Stimulated activated CD4-positive, alpha-beta T cell treated with anti-CD3 and anti-CD28 coated beads, Interleukin-15, amount 100 ng/mL, for 24 hours (primary cell): ENCODE measurements around the gene SDC1.

Experiments
- DNase-seq: peaks from one replicate; pipeline ENCODE4 v3.0.0-alpha.2; 2020

Gene SDC1

DNA sequence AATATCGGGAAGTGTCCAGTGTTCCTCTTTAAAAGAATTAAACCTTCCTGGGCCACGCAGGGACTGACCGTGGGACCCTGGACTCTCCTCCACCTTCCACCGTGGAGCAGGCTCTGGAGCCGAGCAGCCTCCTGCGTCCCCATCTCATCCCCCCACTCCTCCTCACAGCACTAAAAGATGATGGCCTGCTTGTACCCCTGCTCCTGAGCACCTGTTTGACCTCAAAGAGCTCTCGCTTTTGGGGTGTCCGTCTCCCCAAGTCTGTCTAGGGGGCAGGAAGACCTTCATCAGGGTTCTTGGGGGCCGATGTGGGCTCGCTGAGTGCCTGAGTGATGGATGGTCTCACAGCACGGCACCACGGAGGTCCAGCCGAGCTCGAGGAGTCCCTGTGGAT is 1.2 kb upstream of the SDC1 start:
- DNase-seq: no peak

DNA sequence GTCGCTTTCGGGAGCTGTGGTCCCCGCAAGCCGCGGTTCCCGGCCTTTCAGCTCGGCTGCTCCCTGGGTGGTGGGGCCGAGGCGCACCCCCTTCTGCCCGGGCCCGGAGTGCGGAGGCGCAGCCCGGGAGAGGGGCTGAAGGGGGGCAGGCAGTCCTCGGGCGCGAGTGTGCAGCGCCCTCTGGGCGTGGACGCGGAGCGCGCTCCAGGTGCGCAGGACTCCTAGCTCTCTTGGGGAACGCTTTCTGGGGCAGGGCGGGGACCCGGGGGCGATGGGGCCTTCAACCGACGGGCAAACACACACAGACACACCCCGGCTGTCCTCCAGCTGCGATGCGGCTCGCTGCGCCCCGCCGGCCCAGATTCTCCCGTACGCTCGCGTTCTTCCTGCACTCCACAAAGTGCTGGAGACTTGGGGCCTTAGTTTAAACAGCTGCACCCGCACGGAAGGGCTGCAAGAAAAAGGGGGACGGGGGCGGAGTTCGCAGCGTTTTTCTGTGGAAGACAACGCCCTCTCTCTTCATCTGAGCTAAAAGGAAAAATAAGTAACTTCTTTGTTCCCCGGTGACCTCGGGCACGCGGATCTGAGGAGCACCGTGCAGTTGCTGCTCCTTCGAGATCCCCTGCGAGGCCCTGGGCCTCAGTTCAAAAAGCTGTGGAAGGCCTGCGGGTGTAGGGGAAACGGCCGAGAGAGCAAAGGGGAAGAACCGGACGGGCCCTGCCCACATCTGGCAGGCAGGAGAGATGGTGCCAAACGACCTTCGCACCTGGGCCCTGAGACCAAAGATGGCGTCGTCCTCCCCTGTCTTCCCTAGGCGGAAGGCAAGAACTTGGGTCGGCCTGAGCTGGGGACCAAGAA is 593 bp upstream of the SDC1 start:
- DNase-seq: peak; percentile 68

DNA sequence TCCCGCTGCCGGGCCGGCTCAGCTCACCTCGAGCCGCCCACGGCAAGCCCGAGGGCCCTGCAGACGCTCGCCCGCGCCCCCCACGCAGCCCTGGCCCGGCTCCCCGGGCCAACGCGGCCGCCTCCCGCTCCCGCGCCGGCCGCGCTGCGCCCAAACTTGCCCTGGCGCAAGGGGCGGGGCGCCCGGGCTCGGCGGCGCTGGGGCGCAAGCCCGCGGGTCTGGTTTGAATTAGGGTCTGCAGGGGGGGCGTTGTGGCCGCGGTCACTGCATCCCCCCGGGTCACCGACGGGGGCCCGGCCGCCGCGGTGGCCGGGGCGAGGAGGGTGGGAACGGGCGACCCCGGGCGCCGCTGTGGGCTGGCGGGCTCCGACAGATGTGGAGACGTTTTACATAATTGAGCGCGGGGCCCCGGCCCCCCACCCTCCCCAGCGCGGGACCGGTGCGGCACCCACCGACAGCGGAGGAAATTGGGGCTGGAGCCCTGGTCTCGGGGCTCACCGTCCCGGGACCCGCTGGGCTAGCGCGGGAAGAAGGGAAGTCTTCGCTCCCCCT is 690 bp downstream of the SDC1 start:
- DNase-seq: no peak

GRCh38 chr2:20223407-20224163 is 1.3 kb downstream of the SDC1 start:
- DNase-seq: peak; percentile 36

- DNase-seq: no peak
Measured at GRCh38 chr2:20222769-20223406, 2.0 kb downstream of the SDC1 start.

DNA sequence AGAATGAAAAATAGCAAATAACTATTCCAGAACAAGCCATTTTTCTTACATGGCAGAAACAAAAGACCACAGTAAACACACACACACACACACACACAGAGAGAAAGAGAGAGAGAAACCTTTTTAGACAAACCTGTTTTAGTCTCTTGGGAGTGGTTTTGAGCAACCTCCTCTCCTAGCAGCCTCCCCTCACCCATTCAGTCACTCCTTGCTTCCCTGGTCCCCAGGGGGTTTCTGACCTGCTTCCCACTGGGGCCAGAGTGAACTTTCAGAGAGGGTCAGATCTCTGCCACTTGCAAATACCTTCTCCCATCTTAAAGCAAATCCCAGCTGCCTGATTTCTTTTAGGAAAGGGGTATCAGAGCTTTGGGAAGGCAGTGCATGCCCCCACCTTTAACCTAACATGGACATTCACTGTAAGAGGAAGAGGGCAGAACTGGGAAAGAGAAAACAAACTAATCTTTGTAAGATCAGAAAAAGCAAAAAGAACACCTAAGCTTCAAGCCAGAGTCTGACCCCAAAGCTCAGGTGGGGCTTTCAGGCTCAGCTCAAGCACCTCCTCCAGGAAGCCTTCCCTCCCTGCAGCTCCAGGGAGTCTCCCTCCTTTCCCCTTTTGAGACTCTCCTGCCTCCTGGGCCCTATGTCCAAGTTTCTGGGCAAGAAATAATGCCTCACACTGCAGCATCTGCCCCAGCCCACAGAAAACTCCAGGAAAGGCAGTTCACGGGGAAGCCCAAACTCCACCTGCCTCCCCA is 2.7 kb downstream of the SDC1 start:
- DNase-seq: no peak

- no peak for DNase-seq
Measured at GRCh38 chr2:20221555-20221973, 3.4 kb downstream of the SDC1 start.

GRCh38 chr2:20220806-20221554 is 4.0 kb downstream of the SDC1 start:
- no peak for DNase-seq

DNA sequence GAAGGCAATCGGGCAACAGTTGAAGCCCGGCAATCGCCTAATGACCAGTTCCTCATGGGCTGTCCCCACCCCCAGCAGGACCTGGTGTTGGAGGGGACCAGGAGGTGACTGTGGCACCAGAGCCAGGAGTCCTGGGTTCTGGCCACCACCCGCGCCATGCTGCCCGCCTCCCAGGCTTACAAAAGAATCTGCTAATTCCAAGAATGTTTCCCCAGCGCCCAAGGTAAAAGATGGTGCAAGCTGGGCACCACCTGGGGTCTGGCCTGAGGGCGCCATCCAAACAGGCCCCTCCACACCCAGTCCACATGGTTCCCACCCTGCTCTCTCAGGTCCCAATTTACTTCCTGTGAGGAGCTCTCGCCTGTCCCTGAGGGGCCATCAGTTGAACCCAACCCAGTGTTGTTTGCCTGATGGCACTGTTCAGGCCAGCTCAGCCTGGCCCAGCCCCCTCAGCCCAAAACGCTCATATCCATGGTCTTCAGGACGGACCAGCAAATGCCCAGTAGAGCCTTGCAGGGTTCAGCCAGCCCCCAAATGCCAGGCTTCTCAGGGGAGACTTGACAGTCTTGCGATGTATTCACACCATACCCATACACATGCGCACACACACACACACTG is 5.1 kb downstream of the SDC1 start:
- no peak for DNase-seq

GRCh38 chr2:20218331-20219320 is 6.3 kb downstream of the SDC1 start:
- DNase-seq: no peak

GRCh38 chr2:20217041-20217970 is 7.6 kb downstream of the SDC1 start:
- no peak for DNase-seq

DNA sequence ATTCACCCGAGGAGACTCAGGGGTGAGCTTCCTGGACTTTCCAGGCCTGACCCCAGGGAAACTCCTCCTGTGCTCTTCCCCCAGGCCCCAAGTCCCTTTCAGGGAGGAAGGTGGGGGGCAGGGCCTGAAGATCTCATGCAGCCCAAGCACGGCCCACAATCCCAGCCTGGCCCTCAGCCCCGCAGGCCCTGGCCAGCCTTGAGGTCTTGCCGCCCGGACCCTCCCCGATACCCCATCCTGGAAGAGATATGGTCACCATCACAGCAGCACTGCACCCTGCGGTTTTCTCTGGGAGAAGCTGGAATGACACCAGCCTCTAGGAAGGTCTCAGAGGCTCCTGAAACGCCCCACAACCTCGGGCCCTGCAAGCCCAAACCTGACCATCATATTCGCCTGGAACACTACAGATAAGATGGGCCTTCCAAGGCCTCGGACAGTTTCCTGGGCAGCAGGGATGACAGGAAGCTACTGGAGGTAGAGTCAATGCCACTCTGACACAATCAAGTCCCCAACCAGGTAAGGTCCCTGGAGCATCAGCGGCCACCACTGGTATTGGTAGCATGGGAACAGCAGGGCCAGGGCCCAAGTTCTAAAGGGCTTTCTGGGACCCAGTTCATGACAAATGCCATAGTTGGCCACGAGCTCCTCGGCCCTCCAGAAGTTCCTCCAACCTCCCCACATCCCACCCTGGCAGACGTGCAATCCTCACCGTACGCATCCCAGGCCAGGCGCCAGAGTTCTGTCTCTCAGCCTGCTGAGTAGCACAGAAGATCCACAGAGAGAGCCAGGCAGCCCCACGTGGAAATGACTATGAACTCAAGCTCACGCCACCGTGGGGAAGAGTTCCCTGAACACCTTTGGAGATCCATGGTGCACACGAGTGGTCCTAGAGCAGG is 8.6 kb downstream of the SDC1 start:
- no peak for DNase-seq

DNA sequence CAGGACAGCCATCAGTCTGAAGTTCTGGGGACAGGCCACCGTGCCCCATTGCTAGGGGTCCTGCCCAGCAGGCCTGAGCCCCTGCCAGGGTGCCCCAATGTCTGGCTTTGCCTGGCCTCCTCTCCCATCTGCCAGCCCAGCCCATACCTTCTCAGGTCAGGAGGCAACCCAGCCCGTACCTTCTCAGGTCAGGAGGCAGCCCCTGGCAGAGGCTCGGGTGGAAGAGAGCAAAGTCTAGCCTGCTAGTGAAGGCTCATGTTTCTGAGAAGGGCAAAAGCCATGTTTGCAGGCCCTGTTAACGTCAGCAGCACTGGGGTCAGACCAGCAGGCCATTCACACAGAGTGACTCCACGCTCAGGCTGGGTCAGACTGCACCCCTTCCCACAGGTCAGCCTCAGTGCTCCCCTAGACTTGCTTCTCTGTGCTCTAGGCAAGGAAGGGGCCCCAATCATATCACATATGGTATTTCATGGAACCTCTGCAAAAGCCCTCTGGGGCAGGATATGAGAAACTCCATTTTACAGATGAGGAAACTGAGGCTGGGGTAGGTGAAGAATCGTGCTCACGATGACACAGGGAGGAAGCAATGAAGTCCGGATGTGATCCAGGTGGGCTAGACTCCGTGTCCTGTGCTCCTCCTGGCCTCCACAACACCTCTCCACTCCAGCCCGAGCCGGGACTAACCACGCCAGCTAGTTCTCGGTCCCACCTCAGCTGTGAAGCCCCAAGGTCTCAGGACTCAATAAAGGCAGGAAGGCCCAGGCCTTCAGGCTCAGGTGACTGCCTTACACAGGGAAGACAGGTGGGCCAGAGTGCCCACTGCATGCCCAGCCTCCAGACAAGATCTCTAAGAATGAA is 9.5 kb downstream of the SDC1 start:
- no peak for DNase-seq

DNA sequence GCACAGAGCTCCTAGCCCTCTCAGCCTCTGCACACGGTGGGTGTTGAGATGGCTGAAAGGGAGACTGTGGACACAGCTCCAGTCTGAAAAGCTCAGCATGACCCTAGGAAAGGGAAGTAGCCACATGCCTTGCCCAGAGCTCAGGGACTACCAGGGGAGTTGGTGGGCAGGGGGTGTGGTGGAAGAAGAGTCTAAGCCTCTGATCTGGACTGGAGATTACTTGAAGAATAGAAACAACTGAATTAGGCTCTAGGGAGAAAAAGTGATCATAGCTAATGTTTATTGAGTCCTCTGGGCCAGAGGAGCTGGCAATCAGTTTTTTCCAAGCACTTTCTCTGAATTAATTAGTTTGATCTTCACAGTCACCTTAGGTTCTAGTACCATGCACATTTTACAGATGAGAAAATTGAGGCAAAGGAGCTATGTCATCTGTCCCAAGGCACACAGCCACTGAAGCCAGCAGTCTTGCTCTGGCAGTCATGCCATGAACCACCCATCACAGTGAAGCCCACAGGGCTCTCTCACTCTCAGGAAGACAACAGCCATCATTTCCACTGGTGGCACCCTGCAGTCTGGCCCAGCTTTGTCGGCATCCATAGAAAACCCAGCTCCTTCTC is 10.3 kb downstream of the SDC1 start:
- no peak for DNase-seq

GRCh38 chr2:20213651-20214565 is 11.0 kb downstream of the SDC1 start:
- DNase-seq: no peak
